Parathyroid adenoma (tissue), 2 donors: ENCODE results near the gene IL18RAP.

ENCODE experiments used
- H2AFZ ChIP-seq: fragments of 300-600 bp; sonication (generic); one replicate; pipeline ENCODE4 v1.7.0; 2017; ENCODE audit warnings: antibody characterized with exemption, mild to moderate bottlenecking
- H3K27ac ChIP-seq: fragments of 300-600 bp; sonication (generic); one replicate; pipeline ENCODE4 v1.7.0; 2017
- H3K27me3 ChIP-seq: fragments of 300-600 bp; sonication (generic); one replicate; pipeline ENCODE4 v1.7.0; 2017; ENCODE audit warnings: low read length; ENCODE audit not compliant: control insufficient read depth, insufficient read depth
- H3K36me3 ChIP-seq: fragments of 300-600 bp; sonication (generic); one replicate; pipeline ENCODE4 v1.7.0; 2017; ENCODE audit warnings: low read length; ENCODE audit not compliant: control insufficient read depth, insufficient read depth
- H3K4me1 ChIP-seq: fragments of 300-600 bp; sonication (generic); one replicate; pipeline ENCODE4 v1.7.0; 2017; ENCODE audit warnings: control low read depth
- H3K4me2 ChIP-seq: fragments of 300-600 bp; sonication (generic); one replicate; pipeline ENCODE4 v1.7.0; 2017; ENCODE audit warnings: low read length
- H3K4me3 ChIP-seq: fragments of 300-600 bp; sonication (generic); one replicate; pipeline ENCODE4 v1.7.0; 2017; ENCODE audit warnings: low read depth, low read length
- H3K79me2 ChIP-seq: fragments of 300-600 bp; sonication (generic); one replicate; pipeline ENCODE4 v1.7.0; 2017; ENCODE audit warnings: control low read depth
- H3K9ac ChIP-seq: fragments of 300-600 bp; sonication (generic); one replicate; pipeline ENCODE4 v1.7.0; 2017; ENCODE audit warnings: mild to moderate bottlenecking
- H3K9me3 ChIP-seq: fragments of 300-600 bp; sonication (generic); one replicate; pipeline ENCODE4 v1.7.0; 2017; ENCODE audit warnings: low read length; ENCODE audit not compliant: control insufficient read depth
- CTCF ChIP-seq: fragments of 300-600 bp; sonication (generic); IDR thresholded peaks from one replicate; pipeline ENCODE4 v1.7.0; 2017; ENCODE audit warnings: antibody characterized with exemption, mild to moderate bottlenecking
- donor health status: primary hyperparathyroidism.

The IL18RAP gene

GRCh38 chr2:102421890-102422759, 835 bp upstream of the IL18RAP start:
- Histone ChIP-seq H3K36me3 (no peaks in the 10 kb centered on the region), H3K79me2 (no peaks in the 10 kb centered on the region), H3K4me2 (no peak overlapping the region), H3K27me3 (no peaks in the 10 kb centered on the region), H3K4me3 (no peak overlapping the region), H3K4me1 (no peaks in the 10 kb centered on the region), H3K9me3 (no peaks in the 10 kb centered on the region), H3K9ac (no peak overlapping the region), H3K27ac (no peak overlapping the region), H2AFZ (no peak overlapping the region)
- TF ChIP-seq CTCF: no peak

GRCh38 chr2:102423368-102423767, 408 bp downstream of the IL18RAP start:
- no peaks in the 10 kb centered on the region for H3K36me3 ChIP-seq
- H3K4me1 ChIP-seq: no peaks in the 10 kb centered on the region
- no peak overlapping the region for H2AFZ ChIP-seq
- no peak overlapping the region for H3K9ac ChIP-seq
- H3K4me2 ChIP-seq: no peak overlapping the region
- no peaks in the 10 kb centered on the region for H3K79me2 ChIP-seq
- no peaks in the 10 kb centered on the region for H3K27me3 ChIP-seq
- no peak overlapping the region for H3K27ac ChIP-seq
- no peak overlapping the region for H3K4me3 ChIP-seq
- H3K9me3 ChIP-seq: no peaks in the 10 kb centered on the region
- TF ChIP-seq CTCF: no peak

GRCh38 chr2:102424754-102425153, 1.8 kb downstream of the IL18RAP start:
- Histone ChIP-seq H3K4me2 (no peak overlapping the region), H3K79me2 (no peaks in the 10 kb centered on the region), H3K27ac (no peak overlapping the region), H2AFZ (no peak overlapping the region), H3K27me3 (no peaks in the 10 kb centered on the region), H3K4me1 (no peaks in the 10 kb centered on the region), H3K36me3 (no peaks in the 10 kb centered on the region), H3K9me3 (no peaks in the 10 kb centered on the region), H3K4me3 (no peak overlapping the region), H3K9ac (no peak overlapping the region)
- no peak for TF ChIP-seq CTCF

- Histone ChIP-seq H3K4me3 (no peak overlapping the region), H3K9me3 (no peaks in the 10 kb centered on the region)
- TF ChIP-seq CTCF: no peak
Observed at GRCh38 chr2:102425441-102426132, 2.6 kb downstream of the IL18RAP start.

More at GRCh38 chr2:102425441-102426132, 2.6 kb downstream of the IL18RAP start:
- Histone ChIP-seq H3K36me3 (no peaks in the 10 kb centered on the region), H3K79me2 (no peaks in the 10 kb centered on the region), H2AFZ (no peak overlapping the region), H3K4me2 (no peak overlapping the region), H3K4me1 (no peaks in the 10 kb centered on the region), H3K27me3 (no peaks in the 10 kb centered on the region), H3K27ac (no peak overlapping the region), H3K9ac (no peak overlapping the region)
